ENCODE measurements around the gene FAM9B.

DNA sequence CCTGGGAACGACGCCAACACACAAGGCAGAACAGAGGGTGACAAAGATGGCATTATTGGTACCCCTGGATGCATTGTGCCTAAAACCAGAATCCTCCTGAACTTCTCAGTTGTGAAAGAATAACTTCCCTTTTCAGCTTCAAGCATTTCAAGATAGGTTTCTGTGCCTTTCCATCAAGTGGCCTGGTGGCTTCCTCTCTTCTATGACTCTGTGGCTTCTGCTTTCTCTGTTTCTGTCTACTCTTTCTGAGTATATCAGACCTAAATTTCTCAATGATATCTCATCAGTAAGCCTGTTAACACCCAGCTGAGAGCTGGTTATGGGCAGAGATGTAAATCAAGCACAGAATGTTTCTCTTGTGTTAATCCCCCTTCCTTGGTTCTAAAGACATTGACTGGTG lies 21.4 kb upstream of the FAM9B start:
- TF ChIP-seq, protein P1, sequence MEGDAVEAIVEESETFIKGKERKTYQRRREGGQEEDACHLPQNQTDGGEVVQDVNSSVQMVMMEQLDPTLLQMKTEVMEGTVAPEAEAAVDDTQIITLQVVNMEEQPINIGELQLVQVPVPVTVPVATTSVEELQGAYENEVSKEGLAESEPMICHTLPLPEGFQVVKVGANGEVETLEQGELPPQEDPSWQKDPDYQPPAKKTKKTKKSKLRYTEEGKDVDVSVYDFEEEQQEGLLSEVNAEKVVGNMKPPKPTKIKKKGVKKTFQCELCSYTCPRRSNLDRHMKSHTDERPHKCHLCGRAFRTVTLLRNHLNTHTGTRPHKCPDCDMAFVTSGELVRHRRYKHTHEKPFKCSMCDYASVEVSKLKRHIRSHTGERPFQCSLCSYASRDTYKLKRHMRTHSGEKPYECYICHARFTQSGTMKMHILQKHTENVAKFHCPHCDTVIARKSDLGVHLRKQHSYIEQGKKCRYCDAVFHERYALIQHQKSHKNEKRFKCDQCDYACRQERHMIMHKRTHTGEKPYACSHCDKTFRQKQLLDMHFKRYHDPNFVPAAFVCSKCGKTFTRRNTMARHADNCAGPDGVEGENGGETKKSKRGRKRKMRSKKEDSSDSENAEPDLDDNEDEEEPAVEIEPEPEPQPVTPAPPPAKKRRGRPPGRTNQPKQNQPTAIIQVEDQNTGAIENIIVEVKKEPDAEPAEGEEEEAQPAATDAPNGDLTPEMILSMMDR (IDR thresholded peaks at IDR 0.05): no peak
- no peak for TF ChIP-seq POLR2A (IDR thresholded peaks at IDR 0.05)

Data from thyroid gland (tissue), 4 donors.